Stimulated activated CD8-positive, alpha-beta memory T cell treated with anti-CD3 and anti-CD28 coated beads, Interleukin-7, amount 100 ng/mL, for 1 hour (primary cell): ENCODE data around the gene FASTKD1.
"Not testable (repeated sequence)": the region's sequence is repeated elsewhere in the genome, so short reads cannot be mapped to it uniquely, and the experiment has no call there.

ENCODE experiments used
- DNase-seq, 2 donors: peaks; one replicate each; pipeline ENCODE4 v3.0.0-alpha.2; 2020; ENCODE audit warnings: low read depth in 2 of 2

FASTKD1 gene

GRCh38 chr2:169573160-169573973 lies at the start of gene FASTKD1:
Gene FASTKD1 (minus strand): TSS chr2:169573865. CDS start chr2:169572029, 1,836 bp downstream.
- peak; percentile 62 to 69 for DNase-seq

GRCh38 chr2:169623235-169623634 lies 49.6 kb upstream of the FASTKD1 start:
- no peak for DNase-seq

GRCh38 chr2:169620509-169620908 lies 46.8 kb upstream of the FASTKD1 start:
- DNase-seq: no peak

- DNase-seq: no peak
Measured at GRCh38 chr2:169619946-169620345, 46.3 kb upstream of the FASTKD1 start.

- DNase-seq: not testable (repeated sequence)
Measured at GRCh38 chr2:169615982-169616381, 42.3 kb upstream of the FASTKD1 start.

GRCh38 chr2:169613876-169614275 lies 40.2 kb upstream of the FASTKD1 start:
- DNase-seq: no peak

GRCh38 chr2:169609264-169609663 lies 35.6 kb upstream of the FASTKD1 start:
- no peak for DNase-seq

GRCh38 chr2:169599568-169599967 lies 25.9 kb upstream of the FASTKD1 start:
- DNase-seq: no peak

GRCh38 chr2:169598982-169599381 lies 25.3 kb upstream of the FASTKD1 start:
- no peak for DNase-seq

GRCh38 chr2:169596546-169596945 lies 22.9 kb upstream of the FASTKD1 start:
- DNase-seq: not testable (repeated sequence)

- DNase-seq: no peak
Measured at GRCh38 chr2:169590804-169591203, 17.1 kb upstream of the FASTKD1 start.

GRCh38 chr2:169585673-169586072 lies 12.0 kb upstream of the FASTKD1 start:
- DNase-seq: no peak

GRCh38 chr2:169584005-169584877 lies 10.6 kb upstream of the FASTKD1 start, which contains the start of gene PPIG:
Gene PPIG (plus strand): TSS chr2:169584351. CDS start chr2:169604042, 19,691 bp downstream.
- DNase-seq: peak; percentile 63 to 69

GRCh38 chr2:169583518-169583917 lies 9.9 kb upstream of the FASTKD1 start:
- no peak for DNase-seq

GRCh38 chr2:169582552-169583266 lies 9.0 kb upstream of the FASTKD1 start:
- DNase-seq: not testable (repeated sequence)

- no peak for DNase-seq
Measured at GRCh38 chr2:169579044-169579443, 5.4 kb upstream of the FASTKD1 start.

GRCh38 chr2:169575264-169575663 lies 1.6 kb upstream of the FASTKD1 start:
- DNase-seq: not testable (repeated sequence)

GRCh38 chr2:169574539-169574938 lies 874 bp upstream of the FASTKD1 start:
- DNase-seq: not testable (repeated sequence)

- DNase-seq: no peak
Measured at GRCh38 chr2:169573974-169574299, 272 bp upstream of the FASTKD1 start.

GRCh38 chr2:169572821-169573159 lies 875 bp downstream of the FASTKD1 start:
- DNase-seq: no peak

GRCh38 chr2:169572189-169572588 lies 1.5 kb downstream of the FASTKD1 start:
- no peak for DNase-seq

- DNase-seq: no peak
Measured at GRCh38 chr2:169571571-169571970, 2.1 kb downstream of the FASTKD1 start.
